CD4-positive, alpha-beta T cell (primary cell): Measurements from ENCODE around the gene BBS4. TPM values are rescaled to one million over a fixed set of nuclear protein-coding genes. Genes with fewer than 3 reads are reported as not detected.

Experiments used
- ATAC-seq: fragments of 200-7000 bp; cut with Tn5 transposase; one replicate; pipeline ENCODE4 v1.10.0; 2022; ENCODE audit warnings: mild to moderate bottlenecking; ENCODE audit not compliant: poor library complexity
- CTCF ChIA-PET: fragments of 350-600 bp; sonication (Branson Sonifier 250); formaldehyde crosslinking; loops from one replicate; lab custom pipeline; 2021; ENCODE audit warnings: antibody characterized with exemption, inconsistent platforms; lab: Charles Lee
- POLR2A ChIA-PET: fragments of 350-600 bp; sonication (Branson Sonifier 250); formaldehyde crosslinking; loops from one replicate; lab custom pipeline; 2021; ENCODE audit warnings: antibody characterized with exemption, inconsistent platforms; lab: Charles Lee
- DNase-seq, 14 experiments: peaks; one replicate each; pipeline ENCODE4 v3.0.0-alpha.2; 2013 to 2020; ENCODE audit warnings: mixed read lengths in 2 of 14
- H3K27ac ChIP-seq, 2 donors: one replicate each; pipeline versions ENCODE4 v1.5.1 to v1.7.0; 2013; ENCODE audit warnings: low read length in 2 of 2, low read depth in 1 of 2, mild to moderate bottlenecking in 1 of 2
- H3K27me3 ChIP-seq, 2 experiments: 1 replicate in 1 of 2; 2 replicates in 1 of 2; pipeline versions ENCODE4 v1.6.1 to v1.7.0; 2013; ENCODE audit warnings: low read length in 2 of 2, control low read depth in 1 of 2, mild to moderate bottlenecking in 1 of 2, moderate library complexity in 1 of 2; ENCODE audit not compliant: insufficient read depth in 2 of 2, control insufficient read depth in 1 of 2
- H3K36me3 ChIP-seq: one replicate; pipeline ENCODE4 v1.6.1; 2013; ENCODE audit warnings: low read length, control low read depth; ENCODE audit not compliant: insufficient read depth
- H3K4me1 ChIP-seq: one replicate; pipeline ENCODE4 v1.6.1; 2013; ENCODE audit warnings: low read length, control low read depth; ENCODE audit not compliant: insufficient read depth
- H3K4me3 ChIP-seq: one replicate; pipeline ENCODE4 v1.5.1; 2013; ENCODE audit warnings: mild to moderate bottlenecking, low read length, moderate library complexity
- H3K9me3 ChIP-seq, 2 experiments: 1 replicate in 1 of 2; 2 replicates in 1 of 2; pipeline versions ENCODE4 v1.6.1 to v1.7.0; 2013; ENCODE audit warnings: low read length in 2 of 2, mild to moderate bottlenecking in 2 of 2, control low read depth in 1 of 2, moderate library complexity in 1 of 2; ENCODE audit not compliant: control insufficient read depth in 1 of 2, insufficient read depth in 1 of 2
- H3K27ac Mint-ChIP-seq: one replicate; pipeline ENCODE4 v1.8.0; 2020; ENCODE audit warnings: mixed read lengths
- H3K27me3 Mint-ChIP-seq: one replicate; pipeline ENCODE4 v1.8.0; 2021; ENCODE audit warnings: mixed read lengths
- H3K36me3 Mint-ChIP-seq: one replicate; pipeline ENCODE4 v1.8.0; 2021; ENCODE audit warnings: low read depth, mixed read lengths
- H3K4me1 Mint-ChIP-seq: one replicate; pipeline ENCODE4 v1.8.0; 2021; ENCODE audit warnings: low read depth, mixed read lengths
- H3K4me3 Mint-ChIP-seq: one replicate; pipeline ENCODE4 v1.8.0; 2020; ENCODE audit warnings: mild to moderate bottlenecking, mixed read lengths
- H3K9me3 Mint-ChIP-seq: one replicate; pipeline ENCODE4 v1.8.0; 2020; ENCODE audit warnings: mixed read lengths
- intact Hi-C, 2 experiments: fragments of 100-400 bp; cut with DNase I in 1 of 2; cut with micrococcal nuclease in 1 of 2; formaldehyde crosslinking; loops; one replicate each; pipeline versions ENCODE4 v1.15.1 to v1.9.0; 2023 to 2025; cut with DNase I, micrococcal nuclease
- total RNA-seq, 174 experiments: library from RNA in 2 of 174; stranded (reverse) in 2 of 174; gene quantifications; one replicate each; pipeline ENCODE4 v1.2.3 and lab custom pipeline; 2021 to 2026
- TF ChIP-seq, protein P1 (sequence below): fragments of 200-600 bp; IDR thresholded peaks from one replicate; pipeline ENCODE4 v1.8.0; 2022; ENCODE audit warnings: antibody characterized with exemption, mild to moderate bottlenecking

The BBS4 gene
- total RNA-seq, 2 experiments from 2014 or later, result 8.6 to 12.8 TPM

DNA sequence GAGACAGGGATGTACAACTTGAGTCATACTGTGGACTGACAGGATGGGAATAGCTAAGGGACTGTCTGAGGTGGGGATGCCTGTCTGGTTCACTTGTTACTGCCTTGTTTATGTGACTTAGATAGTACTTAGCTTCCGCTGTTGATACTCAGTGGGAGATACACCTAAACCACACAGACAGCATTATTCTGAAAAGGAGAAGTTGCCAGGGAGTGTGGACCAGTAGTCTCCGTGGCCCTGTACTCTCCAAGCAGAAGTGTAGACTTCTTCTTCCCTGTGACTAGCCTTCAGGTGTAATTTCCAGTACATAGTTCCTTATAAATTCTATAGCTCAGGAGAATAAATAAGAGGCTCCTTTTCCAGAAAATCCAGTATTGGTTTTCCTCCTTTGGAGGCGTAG is 5.1 kb upstream of the BBS4 start:
- ChIA-PET CTCF (interaction anchor here (2.6 kb wide), 1 partner anchor 10 kb away, joined by 7 read pairs; no protein-coding TSS in a partner anchor), POLR2A (interaction anchor here (1.0 kb wide), 1 partner anchor 305 kb away, joined by 4 read pairs; the partner anchor contains the start of gene HEXA)
- H3K27ac ChIP-seq, result no peak overlapping the region
- peaks cover 16% of the 10 kb centered on the region for H3K27me3 Mint-ChIP-seq
- H3K4me1 ChIP-seq, result peaks cover 9% of the 10 kb centered on the region
- H3K27me3 ChIP-seq, result peaks cover 0 to 5% of the 10 kb centered on the region in 2 experiments
- H3K4me3 Mint-ChIP-seq, result no peak overlapping the region
- no peak overlapping the region for H3K27ac Mint-ChIP-seq
- DNase-seq (no peak), ATAC-seq (no peak)
- intact Hi-C loops, result no loop called here
- H3K36me3 Mint-ChIP-seq, result peaks cover under 1% of the 10 kb centered on the region
- H3K36me3 ChIP-seq, result no peaks in the 10 kb centered on the region
- H3K4me3 ChIP-seq, result no peak overlapping the region
- no peaks in the 10 kb centered on the region for H3K9me3 ChIP-seq
- H3K9me3 Mint-ChIP-seq, result no peaks in the 10 kb centered on the region
- TF ChIP-seq, protein P1, sequence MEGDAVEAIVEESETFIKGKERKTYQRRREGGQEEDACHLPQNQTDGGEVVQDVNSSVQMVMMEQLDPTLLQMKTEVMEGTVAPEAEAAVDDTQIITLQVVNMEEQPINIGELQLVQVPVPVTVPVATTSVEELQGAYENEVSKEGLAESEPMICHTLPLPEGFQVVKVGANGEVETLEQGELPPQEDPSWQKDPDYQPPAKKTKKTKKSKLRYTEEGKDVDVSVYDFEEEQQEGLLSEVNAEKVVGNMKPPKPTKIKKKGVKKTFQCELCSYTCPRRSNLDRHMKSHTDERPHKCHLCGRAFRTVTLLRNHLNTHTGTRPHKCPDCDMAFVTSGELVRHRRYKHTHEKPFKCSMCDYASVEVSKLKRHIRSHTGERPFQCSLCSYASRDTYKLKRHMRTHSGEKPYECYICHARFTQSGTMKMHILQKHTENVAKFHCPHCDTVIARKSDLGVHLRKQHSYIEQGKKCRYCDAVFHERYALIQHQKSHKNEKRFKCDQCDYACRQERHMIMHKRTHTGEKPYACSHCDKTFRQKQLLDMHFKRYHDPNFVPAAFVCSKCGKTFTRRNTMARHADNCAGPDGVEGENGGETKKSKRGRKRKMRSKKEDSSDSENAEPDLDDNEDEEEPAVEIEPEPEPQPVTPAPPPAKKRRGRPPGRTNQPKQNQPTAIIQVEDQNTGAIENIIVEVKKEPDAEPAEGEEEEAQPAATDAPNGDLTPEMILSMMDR, result no peak
- H3K4me1 Mint-ChIP-seq, result peaks cover 9% of the 10 kb centered on the region

DNA sequence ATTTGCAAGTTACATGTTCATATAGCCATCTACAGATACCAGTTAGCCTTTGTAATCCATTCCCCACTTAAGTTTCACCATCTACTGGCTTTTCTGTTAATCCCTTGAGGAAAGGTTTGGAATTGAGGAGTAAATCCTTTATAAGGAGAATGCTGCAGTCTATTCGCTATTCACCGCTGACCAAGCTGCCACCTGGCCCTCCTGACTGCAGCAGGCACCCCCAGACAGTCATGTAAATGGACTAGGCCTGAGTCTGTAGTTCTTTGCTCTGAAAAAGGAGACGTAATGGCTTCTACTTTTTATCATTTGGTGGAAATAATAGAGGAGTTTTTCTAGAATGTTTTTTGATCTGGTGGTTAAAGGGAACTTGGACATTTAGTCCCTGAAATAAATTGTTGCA is 3.2 kb upstream of the BBS4 start:
- Histone ChIP-seq H3K9me3 (no peaks in the 10 kb centered on the region), H3K27me3 (peaks cover 0 to 5% of the 10 kb centered on the region in 2 experiments), H3K4me1 (peaks cover 17% of the 10 kb centered on the region), H3K27ac (no peak overlapping the region), H3K4me3 (no peak overlapping the region), H3K36me3 (no peaks in the 10 kb centered on the region)
- Mint-ChIP-seq H3K27me3 (peaks cover 3% of the 10 kb centered on the region), H3K36me3 (peaks cover 7% of the 10 kb centered on the region), H3K9me3 (no peaks in the 10 kb centered on the region), H3K4me1 (peaks cover 18% of the 10 kb centered on the region), H3K4me3 (peak overlapping the region; percentile 78), H3K27ac (no peak overlapping the region)
- intact Hi-C loops, result no loop called here
- ATAC-seq, result no peak
- CTCF ChIA-PET, result interaction anchor here (2.6 kb wide), 1 partner anchor 12 kb away, joined by 7 read pairs; no protein-coding TSS in a partner anchor
- no peak for DNase-seq
- TF ChIP-seq, protein P1, result no peak
- POLR2A ChIA-PET, result no interaction called here

DNA sequence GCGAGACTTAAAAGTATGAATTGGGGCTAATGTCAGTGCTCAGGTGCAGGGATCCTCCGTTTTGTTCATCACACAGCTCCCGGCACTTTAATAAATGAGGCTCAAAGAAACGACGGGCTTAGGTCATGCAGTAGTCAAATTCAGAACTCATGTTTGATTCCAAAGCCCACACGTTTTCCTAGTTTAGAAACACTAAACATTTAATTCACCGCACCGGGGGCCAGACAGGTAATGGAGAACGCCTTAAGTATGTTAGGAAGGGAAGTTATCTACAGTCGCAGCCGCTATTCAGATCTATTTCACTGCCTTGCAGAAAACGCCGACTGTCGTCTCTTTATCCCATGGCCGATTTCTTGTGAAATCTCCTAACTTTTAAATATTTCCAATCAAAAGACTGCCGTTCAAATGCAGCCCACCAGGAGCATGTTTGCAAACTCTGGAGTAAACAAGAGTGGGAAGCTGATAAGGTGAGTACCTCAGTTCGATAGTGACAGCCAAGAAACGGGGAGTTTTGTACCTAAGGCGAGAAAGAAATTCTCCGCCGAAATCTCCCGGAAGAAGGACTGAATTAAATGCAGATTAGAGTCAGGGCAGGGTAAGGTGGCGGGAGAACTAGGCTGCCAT is 594 bp upstream of the BBS4 start:
- intact Hi-C loops, result loop anchor here in 1 of 2 experiments (5.0 kb wide), 3 partner anchors 413 to 568 kb away; partner anchors contain the start of genes MYO9A, PARP6, PKM and SENP8
- Histone ChIP-seq H3K27ac (peak overlapping the region; percentile 77 to 81), H3K4me1 (peaks cover 17% of the 10 kb centered on the region), H3K9me3 (no peaks in the 10 kb centered on the region), H3K4me3 (peak overlapping the region; percentile 75), H3K36me3 (no peaks in the 10 kb centered on the region), H3K27me3 (peaks cover 0 to 3% of the 10 kb centered on the region in 2 experiments)
- CTCF ChIA-PET, result interaction anchor here (0.8 to 1.6 kb wide), 3 partner anchors 13 to 14 kb away, joined by 3 to 11 read pairs (median 4); no protein-coding TSS in a partner anchor
- DNase-seq (peak in 3 of 14 experiments; percentile 1 to 3 (median 2)), ATAC-seq (no peak)
- Mint-ChIP-seq H3K27ac (peak overlapping the region; percentile 96), H3K4me1 (peaks cover 18% of the 10 kb centered on the region), H3K4me3 (peak overlapping the region; percentile 94), H3K9me3 (no peaks in the 10 kb centered on the region), H3K27me3 (no peaks in the 10 kb centered on the region), H3K36me3 (peaks cover 7% of the 10 kb centered on the region)
- POLR2A ChIA-PET, result interaction anchor here (0.9 to 1.4 kb wide), 5 partner anchors 8 to 455 kb away, joined by 3 to 11 read pairs (median 4); partner anchors contain the start of genes ADPGK and PKM
- TF ChIP-seq, protein P1, result no peak
